ENCODE data around the gene SSC5D.

DNA sequence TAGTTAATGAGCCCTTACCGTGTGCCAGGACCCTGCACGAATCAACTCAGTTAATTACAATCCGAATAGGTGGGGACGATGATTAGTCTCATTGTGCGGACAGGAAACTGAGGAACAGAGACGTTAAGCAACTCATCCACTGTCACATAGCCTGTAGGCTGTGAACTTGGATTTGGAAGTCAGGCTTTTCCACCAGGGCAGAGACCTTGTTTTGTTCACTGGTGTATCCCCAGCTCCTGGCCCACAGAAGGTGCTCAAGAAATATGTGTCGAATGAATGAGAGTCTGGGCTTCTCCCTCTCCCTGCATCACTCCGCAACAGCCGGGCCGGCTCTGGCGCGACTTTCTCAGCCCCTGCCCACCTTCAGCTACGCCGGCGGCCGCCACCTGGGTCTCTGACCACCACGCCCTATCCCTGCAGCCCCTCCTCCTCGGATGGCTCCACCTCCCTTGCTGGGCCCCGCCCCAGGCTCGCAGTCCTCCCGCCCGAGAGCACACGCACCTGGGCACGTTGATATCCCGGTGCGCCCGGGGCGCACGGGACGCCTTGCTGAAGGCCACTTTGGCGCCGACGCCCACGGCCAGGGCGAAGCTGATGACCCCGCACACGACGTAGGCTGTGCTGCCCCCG lies 46.4 kb upstream of the SSC5D start:
- no peak for TF ChIP-seq CTCF (IDR thresholded peaks at IDR 0.05)
- no peak for TF ChIP-seq EZH2phosphoT487 (IDR thresholded peaks at IDR 0.05; ENCODE audit: borderline replicate concordance, low read depth)
